ENCODE results near the gene SHANK2.
"Not testable (repeated sequence)": the region's sequence is repeated elsewhere in the genome, so short reads cannot be mapped to it uniquely, and the experiment has no call there.

Gene SHANK2

DNA sequence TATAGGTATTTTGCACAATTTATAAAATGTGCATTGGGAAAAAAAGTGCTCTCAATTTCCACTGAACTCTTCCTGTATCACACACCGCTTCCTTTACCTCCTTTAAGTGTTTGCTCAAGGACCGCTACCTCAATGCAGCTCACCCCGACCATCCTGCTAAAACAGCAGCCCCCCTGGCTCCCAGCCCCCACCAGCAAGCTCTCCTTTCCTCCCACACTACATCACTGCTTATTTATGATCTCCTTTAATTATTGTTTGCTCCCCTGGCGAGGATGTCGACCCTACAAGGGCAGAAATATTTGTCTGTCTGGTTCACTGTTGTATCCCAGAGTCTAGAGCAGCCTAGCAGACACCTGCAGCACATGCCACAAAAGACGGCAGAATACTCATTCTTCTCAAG is 10.0 kb downstream of the SHANK2 start:
- no peak for DNase-seq

DNA sequence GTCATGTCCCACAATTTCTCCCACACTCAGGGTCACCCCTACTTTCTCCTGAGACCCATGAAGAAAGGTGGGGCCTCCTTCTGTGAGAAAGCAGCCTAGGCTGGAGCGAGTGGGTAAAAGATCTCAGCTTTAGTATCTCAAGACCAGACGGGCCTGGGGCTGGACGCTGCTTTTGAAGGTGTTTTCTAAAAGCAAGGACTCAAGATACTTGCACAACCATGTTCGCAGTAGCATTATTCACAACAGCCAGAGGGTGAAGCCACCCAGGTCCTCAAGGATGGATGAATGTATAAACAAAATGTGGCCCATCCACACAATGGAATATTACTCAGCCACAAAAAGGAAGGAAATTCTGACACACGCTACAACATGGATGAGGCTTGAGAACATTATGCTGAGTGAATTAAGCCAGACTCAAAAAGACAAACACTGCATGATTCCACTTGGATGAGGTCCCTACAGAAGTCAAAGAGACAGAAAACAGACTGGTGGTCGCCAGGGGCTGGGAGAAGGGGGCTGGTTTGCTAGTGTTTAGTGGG is 10.6 kb downstream of the SHANK2 start:
- DNase-seq = no peak

DNA sequence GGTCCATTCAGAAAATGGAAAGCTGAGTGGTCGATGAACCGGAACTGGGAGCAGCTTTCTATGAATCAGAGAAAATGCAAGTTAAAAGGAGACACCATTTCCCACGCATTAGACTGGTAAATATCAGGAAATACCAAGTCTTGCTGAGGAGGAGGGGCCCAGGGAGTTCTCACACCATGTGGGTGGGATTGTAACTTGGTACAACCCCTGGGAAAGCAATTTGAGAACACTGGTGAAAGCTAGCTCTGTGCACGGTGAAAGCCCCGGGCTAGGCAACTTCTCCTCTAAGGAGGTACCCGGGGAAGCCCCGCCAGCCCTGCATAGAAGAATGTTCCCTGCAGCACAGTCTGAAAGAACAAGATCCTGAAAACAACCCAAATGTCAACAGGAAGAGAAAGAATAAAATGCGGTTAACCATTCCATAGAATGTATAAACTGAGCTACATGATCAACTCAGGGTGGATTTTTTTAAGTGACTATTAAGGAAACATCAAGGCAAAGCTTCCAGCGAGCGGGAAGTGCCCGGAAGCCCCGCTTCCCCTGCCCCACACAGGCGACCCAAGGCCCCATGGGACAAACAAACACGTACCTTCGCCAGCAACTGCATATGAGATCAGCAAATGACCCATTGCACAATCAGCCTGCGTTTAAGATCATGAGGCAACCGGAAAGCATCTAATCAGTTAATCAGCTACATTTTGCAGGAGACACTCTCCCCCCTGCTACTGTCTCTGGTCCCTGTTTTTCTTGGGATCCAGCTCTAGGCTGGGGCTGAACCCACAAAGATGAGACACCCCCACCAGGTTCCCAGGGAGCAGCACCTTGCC is 11.3 kb downstream of the SHANK2 start:
- DNase-seq = no peak

DNA sequence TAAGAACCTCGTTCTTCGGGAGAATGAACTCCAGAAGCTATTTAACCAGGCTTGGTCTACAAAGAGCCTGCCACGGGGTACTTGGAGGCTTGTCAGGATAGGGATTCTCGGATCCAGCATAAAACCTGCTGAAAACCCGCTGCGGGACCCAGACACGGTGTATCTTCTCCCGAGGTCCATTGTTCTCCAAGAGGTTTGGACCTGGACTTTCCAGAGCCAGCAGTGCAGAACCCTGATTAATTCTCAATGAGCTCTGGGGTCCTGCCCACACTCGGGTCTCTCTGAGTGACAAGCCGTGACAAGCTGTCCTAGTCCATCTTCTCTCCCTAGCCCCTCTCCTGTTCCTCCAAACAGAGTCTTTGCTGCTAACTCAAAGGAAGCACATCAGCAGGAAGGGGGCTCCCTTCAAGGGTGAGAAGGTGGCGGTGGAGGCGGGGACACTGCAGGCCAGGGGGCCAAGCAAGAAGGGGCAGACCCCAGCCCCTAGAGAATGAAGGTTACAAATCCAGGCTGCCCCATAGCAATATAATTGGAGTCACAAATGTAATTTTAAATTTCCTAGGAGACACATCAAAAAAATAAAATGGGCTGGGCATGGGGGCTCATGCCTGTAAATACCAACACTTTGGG is 12.2 kb downstream of the SHANK2 start:
- DNase-seq = no peak

DNA sequence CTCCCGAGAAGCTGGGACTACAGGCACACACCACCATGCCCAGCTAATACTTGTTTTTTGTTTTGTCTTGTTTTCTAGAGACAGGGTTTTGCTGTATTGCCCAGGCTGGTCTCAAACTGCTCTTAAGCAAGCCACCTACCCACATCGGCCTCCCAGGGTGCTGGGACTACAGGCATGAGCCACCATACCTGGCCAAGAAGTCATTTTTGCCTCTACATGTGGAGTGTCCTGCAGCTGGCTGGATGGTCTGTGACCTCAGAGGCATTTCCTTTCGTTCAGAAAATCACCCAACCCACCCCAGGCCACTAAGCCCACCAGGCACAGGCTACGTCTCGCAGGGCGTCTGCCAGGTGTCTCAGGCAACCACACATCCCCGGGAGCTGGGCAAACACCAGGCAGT is 12.8 kb downstream of the SHANK2 start:
- no peak for DNase-seq

GRCh38 chr11:71238941-71239340 is 13.4 kb downstream of the SHANK2 start:
- DNase-seq = no peak

DNA sequence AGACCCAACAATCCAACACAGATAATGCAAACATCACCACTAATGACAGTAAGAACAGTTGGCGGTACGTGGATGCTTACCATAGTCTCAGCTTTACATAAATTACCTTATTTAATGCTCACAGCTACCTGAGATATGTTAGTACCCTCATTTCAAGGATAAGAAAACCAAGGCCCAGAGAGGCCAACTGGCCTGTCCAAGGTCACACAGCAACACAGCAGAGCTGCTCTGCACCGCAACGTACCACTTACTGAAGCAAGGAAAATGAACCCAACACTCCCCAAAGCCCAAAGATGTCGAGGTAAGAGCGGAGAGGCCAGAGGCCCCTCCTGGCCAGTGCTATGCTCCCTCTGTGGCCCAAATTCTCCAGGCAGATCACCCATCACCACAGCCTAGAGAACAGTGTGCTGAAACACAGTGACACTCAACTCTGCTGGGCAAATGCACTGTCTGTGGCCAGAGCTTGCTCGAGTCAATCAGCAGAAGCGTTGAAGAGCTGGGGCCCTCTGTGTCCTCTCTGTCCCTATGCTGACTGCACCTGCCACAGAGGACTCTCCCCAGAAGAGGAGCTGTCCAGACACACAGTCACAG is 14.0 kb downstream of the SHANK2 start:
- DNase-seq = no peak

GRCh38 chr11:71237853-71238252 is 14.5 kb downstream of the SHANK2 start:
- no peak for DNase-seq

GRCh38 chr11:71236836-71237475 is 15.4 kb downstream of the SHANK2 start:
- DNase-seq = no peak

- no peak for DNase-seq
Measured at GRCh38 chr11:71235719-71236118, 16.7 kb downstream of the SHANK2 start.

GRCh38 chr11:71233896-71234852 is 18.2 kb downstream of the SHANK2 start:
- not testable (repeated sequence) for DNase-seq

DNA sequence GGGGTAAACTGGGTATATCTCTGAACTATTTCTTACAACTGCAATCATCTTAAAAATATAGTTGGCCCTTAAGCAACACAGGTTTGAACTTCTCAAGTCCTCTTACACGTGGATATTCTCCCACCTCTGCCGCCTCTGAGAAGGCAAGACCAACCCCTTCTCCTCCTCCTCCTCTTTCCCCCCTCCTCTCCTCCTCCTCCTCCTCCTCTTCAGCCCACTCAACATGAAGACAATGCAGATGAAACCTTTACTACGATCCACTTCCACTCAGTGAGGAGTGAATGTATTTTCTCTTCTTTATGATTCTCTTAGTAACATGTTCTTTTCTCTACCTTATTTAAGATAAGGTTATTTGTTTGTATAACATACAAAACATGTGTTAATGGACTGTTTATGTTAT is 20.0 kb downstream of the SHANK2 start:
- no peak for DNase-seq

DNA sequence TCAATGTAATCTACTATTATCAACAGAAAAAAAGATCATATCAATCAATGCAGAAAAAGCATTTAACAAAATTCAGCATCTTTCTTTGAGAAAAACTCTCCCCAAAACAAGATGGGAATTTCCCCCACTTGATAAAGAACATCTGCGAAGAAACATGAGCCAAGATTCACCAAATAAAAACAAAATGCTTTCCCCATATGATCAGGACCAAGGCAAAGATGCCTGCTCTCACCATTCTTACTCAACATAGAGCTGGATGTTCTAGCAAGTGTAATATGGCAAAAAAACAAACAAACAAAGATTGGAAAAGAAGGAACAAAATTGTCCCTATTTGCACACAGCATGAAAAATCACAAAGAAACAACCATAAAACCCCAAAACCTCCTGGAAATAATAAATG is 23.4 kb downstream of the SHANK2 start:
- DNase-seq = no peak

DNA sequence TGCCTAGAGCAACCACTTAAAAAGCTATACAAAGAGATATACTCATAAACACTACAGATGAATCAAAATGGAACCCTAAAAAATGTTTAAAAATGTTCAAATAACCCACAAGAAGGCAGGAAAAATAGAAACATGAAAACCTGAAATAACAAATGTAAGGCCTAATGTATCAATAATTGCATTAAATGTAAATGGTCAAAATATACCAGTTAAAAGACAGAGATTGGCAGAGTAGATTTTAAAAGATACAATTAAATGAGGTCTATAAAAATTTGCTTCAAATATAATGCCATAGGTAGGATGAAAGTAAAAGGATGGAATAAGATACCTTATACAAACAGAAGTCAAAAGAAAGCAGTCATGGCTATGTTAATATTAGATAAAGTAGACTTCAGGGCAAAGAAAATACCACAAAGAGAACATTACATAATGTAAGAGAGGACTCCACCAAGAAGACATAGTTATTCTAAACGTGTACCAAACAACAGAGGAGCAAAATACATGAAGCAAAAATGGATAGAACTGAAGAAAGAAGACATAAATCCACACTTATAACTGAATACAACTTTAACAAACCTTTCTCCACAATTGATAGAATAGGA is 25.2 kb downstream of the SHANK2 start:
- no peak for DNase-seq

DNA sequence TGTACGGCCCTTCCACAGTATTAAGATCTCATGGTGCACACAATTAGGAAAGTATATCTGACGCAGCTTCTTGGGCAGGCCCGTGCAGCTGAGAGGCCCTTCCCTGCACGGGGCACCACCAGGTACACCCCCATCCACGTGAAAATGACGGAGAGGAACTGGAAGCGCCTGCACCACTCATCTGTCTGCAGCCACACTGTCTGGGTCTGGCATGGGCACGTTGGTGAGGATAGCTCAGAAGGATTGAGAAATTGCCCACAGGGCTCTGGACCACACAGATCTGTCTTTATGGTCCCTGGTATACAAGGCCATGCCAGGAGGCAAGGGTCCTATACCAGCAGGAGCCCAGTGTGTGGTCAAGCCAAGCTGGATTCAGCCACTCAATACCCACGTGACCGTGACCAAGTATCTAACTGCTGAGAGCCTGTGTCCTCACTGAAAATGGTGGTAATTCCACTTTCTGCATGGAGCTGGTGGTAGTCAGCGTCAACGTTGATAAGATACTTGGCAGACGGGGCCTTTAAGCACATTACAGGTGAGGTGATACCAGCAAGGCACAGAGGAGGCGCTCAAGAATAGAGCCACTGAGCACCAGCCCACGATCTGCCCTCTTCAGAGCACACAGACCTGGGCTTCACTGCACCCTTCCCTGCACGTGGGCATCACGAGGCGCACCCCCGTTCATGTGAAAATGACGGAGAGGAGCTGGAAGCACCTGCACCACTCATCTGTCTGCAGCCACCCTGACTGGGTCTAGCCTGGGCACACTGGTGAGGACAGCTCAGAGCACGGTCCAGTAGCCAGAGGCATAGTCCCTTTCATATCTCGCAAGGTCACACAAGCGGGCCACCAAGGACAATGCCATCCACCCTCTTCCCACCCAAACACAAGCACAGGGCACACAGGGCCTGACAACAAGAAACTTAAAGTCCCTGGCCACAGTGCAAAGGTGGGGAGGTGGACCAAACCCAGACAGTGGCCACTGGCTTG is 28.4 kb downstream of the SHANK2 start:
- DNase-seq = no peak

- DNase-seq = no peak
Measured at GRCh38 chr11:71223081-71223405, 29.3 kb downstream of the SHANK2 start.

- no peak for DNase-seq
Measured at GRCh38 chr11:71222318-71223080, 29.9 kb downstream of the SHANK2 start.

DNA sequence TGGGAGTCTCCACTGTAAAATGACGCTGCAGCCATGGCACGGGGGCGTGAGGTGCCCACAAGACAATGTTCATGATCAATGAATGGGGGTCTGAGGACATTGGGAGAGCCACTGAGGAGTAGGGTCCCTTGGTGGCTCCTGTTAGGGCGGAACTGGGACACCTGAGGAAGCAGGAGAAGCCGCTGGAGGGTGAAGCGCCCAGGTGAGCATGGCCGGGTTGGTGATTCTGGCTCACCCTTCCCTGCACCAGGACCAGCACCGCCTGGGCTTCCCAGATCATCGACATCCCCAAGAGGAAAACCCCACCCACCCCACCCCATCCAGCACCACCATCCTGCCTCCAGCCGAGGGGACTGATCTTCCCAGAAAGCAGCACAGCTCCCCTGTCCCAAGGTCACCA is 30.6 kb downstream of the SHANK2 start:
- DNase-seq = no peak

DNA sequence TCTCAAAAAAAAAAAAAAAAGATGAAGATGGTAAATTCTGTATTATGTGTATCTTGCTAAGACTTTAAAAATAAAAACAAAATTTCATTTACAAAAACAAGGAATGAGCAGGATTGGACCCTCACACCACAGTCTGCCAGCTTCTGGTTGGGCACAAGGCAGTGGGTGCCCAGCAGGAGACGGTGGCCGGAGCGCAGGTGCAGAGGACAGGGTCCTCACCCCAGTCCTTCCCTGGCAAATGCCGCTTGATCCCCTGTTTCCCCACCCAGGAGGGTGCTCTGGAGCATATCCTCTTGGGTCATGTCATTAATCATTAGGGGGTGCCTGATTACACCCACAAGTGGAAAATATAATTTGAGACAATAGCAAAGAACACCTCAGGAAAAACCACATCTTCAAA is 31.2 kb downstream of the SHANK2 start:
- DNase-seq = no peak
